Effector memory CD4-positive, alpha-beta T cell (primary cell): ENCODE results near the gene ALDH1L1.
"Not testable (repeated sequence)": the region's sequence is repeated elsewhere in the genome, so short reads cannot be mapped to it uniquely, and the experiment has no call there.

Source experiments
- DNase-seq, 3 donors: peaks; one replicate each; pipeline ENCODE4 v3.0.0-alpha.2; 2020
- H3K27ac ChIP-seq: 2 replicates; pipeline ENCODE4 v1.7.0; 2013; ENCODE audit warnings: mild to moderate bottlenecking, low read length, moderate library complexity; ENCODE audit not compliant: insufficient read depth, poor library complexity, severe bottlenecking
- H3K27me3 ChIP-seq: replicated peaks from 2 replicates; pipeline ENCODE4 v1.7.0; 2013; ENCODE audit warnings: mild to moderate bottlenecking, low read length; ENCODE audit not compliant: insufficient read depth, control insufficient read depth, poor library complexity, severe bottlenecking
- H3K36me3 ChIP-seq: 2 replicates; pipeline ENCODE4 v1.7.0; 2013; ENCODE audit warnings: mild to moderate bottlenecking, low read length, moderate library complexity; ENCODE audit not compliant: control insufficient read depth, insufficient read depth
- H3K4me1 ChIP-seq: 2 replicates; pipeline ENCODE4 v1.7.0; 2013; ENCODE audit warnings: low read length, mild to moderate bottlenecking; ENCODE audit not compliant: control insufficient read depth, insufficient read depth, poor library complexity, severe bottlenecking
- H3K4me3 ChIP-seq: 2 replicates; pipeline ENCODE4 v1.7.0; 2013; ENCODE audit warnings: low read length, low read depth, mild to moderate bottlenecking; ENCODE audit not compliant: insufficient read depth, poor library complexity, severe bottlenecking
- H3K9me3 ChIP-seq: 2 replicates; pipeline ENCODE4 v1.7.0; 2013; ENCODE audit warnings: mild to moderate bottlenecking, low read length, moderate library complexity; ENCODE audit not compliant: control insufficient read depth

Gene ALDH1L1

DNA sequence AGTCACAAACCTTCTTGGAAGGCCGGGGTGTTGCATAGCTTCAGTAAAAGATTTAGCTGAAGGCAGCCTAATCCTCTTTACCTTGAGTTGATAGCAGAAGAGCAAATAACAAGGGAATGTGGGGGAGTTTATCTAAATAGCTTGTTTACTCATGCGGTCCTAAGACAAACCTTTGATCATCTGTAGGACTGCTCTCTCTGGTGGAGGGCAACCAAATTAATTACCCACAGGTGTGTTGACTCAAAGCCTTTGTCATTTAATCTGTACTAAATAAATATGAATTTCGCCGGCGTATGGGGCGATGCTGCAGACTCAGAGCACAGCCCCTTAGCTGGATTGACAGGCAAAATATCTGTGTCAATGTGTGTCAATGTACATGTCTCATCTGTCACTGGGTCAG lies 113.7 kb downstream of the ALDH1L1 start:
- not testable (repeated sequence) for H3K27me3 ChIP-seq, DNase-seq, H3K4me3 ChIP-seq, H3K36me3 ChIP-seq, H3K4me1 ChIP-seq, H3K27ac ChIP-seq, H3K9me3 ChIP-seq

DNA sequence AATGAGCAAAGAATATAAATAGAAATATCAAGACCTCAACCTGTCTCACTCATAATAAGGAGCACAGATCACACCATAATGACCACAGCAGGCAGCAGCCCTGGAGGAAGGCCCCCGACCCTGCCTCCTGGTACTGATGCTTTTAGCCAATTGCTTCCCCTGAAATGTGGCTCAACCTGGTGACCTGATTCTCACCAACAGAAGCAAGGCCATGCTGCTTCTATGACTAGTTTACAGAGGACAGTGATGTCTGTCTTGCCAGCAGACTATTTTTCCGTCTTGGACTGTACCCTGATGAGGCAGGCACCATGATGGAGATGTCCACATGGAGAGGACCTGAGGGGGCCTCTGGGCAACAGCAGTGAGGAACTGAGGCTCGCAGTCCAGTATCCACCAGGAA lies 114.5 kb downstream of the ALDH1L1 start:
- H3K4me3 ChIP-seq = no peak overlapping the region
- no peaks in the 10 kb centered on the region for H3K27me3 ChIP-seq
- H3K4me1 ChIP-seq = no peaks in the 10 kb centered on the region
- no peaks in the 10 kb centered on the region for H3K9me3 ChIP-seq
- H3K27ac ChIP-seq = no peak overlapping the region
- DNase-seq = no peak
- H3K36me3 ChIP-seq = peaks cover 3% of the 10 kb centered on the region

DNA sequence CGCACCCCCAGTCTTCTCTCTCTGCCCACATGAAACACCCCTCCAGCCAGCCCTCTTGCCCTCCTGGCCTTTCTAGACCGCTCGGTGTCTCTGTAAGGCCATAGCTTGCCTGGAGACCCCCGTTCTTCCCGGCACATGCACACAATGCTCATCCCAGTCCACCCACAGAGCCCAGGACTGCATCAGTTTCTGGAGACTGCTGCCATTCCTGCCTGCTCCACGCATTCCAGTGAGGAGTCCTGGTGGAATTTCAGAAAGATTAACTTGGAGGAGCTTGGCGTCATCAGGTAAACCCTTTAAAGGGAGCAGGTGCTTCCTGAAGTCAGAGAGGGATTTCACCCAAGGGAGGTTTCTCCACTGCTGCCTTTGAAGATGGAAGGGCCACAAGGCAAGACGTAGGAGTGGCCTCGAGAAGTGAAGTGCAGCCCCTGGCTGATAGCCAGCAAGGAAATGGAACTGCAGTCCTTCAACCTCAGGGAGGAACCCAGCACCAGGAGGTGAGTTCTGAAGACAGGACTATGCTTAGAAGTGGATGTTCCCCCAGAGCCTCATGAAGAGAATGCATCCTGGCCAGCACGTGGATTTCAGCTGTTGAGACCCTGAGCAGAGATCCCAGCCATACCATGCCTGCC lies 115.6 kb downstream of the ALDH1L1 start:
- no peak for DNase-seq

DNA sequence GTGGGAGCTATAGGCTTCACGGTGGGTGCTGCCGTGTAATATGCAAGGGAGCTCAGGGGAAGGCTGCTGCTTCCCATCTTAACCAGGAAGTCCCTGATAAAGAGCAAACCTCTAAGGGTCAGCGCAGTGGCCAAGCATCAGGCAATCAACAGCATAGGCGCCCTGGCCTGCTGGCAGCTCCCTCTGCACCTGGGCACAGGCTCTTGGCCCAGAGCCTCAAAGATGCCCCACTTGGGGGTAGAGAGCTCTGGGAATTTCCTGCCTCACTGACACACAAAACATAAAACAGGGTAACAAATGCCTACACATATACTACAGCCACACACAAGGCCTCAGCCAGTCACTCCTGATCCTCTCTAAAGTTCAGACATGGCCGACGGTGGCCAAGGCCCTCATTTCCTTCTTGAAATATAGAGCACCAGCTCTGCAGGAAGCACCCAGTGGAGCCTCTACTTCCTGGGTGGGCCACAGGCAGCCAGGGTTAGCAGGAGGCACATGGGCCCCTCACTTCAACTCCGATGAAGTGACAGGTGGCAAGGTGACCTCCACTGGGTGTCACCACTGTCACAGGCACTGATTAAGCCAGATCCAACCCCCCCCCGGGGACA lies 116.9 kb downstream of the ALDH1L1 start:
- Histone ChIP-seq H3K27me3 (no peaks in the 10 kb centered on the region), H3K36me3 (peaks cover 3% of the 10 kb centered on the region), H3K4me1 (no peaks in the 10 kb centered on the region), H3K9me3 (no peaks in the 10 kb centered on the region), H3K4me3 (no peak overlapping the region), H3K27ac (no peak overlapping the region)
- no peak for DNase-seq

More for the DNA sequence above, 115.6 kb downstream of the ALDH1L1 start:
- Histone ChIP-seq H3K27me3 (no peaks in the 10 kb centered on the region), H3K27ac (no peak overlapping the region), H3K36me3 (peaks cover 3% of the 10 kb centered on the region), H3K9me3 (no peaks in the 10 kb centered on the region), H3K4me3 (no peak overlapping the region), H3K4me1 (no peaks in the 10 kb centered on the region)

DNA sequence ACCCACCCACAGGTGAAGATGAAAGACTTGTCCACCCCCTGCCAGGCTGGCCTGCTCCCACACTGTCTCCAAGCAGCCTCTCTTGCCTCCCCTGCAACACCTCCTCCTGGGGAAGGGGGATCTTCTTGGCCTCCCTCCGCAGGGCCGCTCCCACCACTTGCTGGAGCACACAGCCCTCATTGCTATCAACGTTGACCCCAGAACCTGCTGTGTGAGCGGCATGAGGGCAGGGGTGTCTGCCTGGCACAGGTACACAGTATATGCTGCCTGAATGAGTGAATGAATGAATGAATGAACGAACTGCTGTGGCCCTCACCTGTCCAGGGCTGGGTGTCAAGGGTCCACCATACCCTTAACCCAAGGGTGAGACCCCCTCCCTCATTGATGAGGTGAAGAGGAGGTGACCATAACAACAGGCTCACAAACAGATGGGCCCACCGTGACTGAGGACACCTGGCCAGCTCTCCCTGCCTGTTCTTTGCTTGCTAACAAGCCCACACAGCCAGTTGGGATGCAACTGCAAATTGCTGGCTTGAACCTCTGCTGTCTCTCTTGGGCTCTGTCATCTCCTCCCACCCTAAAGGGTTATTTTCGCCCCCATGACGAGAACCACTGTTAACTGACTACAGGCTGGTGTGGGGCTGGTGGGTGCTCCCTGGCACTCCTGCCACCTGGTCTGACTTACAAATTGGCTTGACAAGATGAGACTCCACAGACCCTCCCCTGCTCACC lies 118.9 kb downstream of the ALDH1L1 start:
- H3K4me1 ChIP-seq = no peaks in the 10 kb centered on the region
- H3K36me3 ChIP-seq = peaks cover 3% of the 10 kb centered on the region
- no peaks in the 10 kb centered on the region for H3K27me3 ChIP-seq
- H3K4me3 ChIP-seq = no peak overlapping the region
- DNase-seq = no peak
- no peak overlapping the region for H3K27ac ChIP-seq
- H3K9me3 ChIP-seq = no peaks in the 10 kb centered on the region

DNA sequence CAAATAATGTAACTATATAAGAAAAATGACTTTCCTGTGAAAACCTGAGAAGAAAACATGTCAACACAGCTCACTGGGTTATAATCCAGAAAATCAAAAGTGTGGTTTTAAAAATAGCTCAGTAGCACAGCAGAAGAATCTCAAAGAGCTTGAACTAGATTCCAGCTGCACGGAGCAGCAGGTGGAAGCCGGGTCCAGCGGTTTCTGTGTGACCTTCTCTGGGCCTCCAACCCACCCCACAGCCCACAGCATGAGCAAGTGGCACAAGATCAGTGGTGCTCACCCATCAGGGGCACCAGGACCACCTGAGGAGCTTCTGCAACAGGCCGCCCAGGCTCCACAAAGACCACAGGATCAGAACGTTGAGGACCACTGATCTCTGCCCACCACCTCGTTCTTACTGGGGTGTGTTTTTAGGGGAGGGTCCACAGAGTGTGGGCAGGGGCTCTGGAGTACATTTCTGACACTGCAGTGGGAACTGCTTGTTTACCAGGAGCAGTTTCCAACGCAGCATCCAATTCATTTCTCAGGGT lies 119.7 kb downstream of the ALDH1L1 start:
- no peaks in the 10 kb centered on the region for H3K4me1 ChIP-seq
- H3K9me3 ChIP-seq = no peaks in the 10 kb centered on the region
- H3K36me3 ChIP-seq = peaks cover 2% of the 10 kb centered on the region
- H3K27ac ChIP-seq = no peak overlapping the region
- H3K4me3 ChIP-seq = no peak overlapping the region
- H3K27me3 ChIP-seq = no peaks in the 10 kb centered on the region
- DNase-seq = no peak

DNA sequence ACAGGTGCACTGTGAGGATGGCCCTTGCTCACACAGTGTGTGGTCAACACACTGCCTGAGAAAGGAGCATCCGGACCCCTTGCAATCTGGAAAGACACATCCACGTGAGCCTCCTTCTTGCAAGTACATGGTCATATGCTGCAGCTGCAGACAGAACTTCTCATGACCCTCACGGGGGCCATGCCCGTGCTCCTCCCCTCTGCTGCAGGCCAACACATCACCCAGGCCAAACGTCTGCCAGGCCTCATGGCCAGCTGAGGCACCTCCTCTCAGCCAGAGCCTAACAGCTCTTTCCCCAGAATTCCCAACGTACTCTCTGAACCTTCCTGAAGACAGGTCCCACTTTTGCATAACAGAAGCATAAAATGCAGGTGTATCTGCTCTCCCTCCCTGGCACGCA lies 121.7 kb downstream of the ALDH1L1 start:
- H3K27ac ChIP-seq = no peak overlapping the region

DNA sequence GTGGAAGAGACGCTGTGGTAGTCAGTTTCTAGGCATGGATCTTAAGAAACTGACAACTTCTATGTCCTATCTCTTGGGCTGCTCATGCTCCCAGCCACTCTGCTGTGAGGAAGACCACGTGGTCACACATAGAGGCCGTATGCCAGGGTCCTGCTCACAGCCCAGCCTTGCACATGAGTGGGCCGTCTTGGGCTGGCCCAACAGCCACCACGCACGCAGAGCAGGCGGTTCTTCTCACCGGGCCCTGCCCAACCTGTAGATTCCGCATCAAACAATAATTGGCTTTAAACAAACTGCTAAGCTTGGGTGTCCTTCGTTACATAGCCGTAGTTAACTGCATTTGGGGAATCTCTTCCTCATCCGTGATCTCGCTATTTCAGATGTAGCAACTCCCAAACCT lies 122.5 kb downstream of the ALDH1L1 start:
- DNase-seq = no peak
- H3K36me3 ChIP-seq = peaks cover 4% of the 10 kb centered on the region
- no peaks in the 10 kb centered on the region for H3K27me3 ChIP-seq
- H3K9me3 ChIP-seq = no peaks in the 10 kb centered on the region
- no peak overlapping the region for H3K4me3 ChIP-seq
- H3K27ac ChIP-seq = no peak overlapping the region
- no peaks in the 10 kb centered on the region for H3K4me1 ChIP-seq

More for the DNA sequence above, 121.7 kb downstream of the ALDH1L1 start:
- H3K9me3 ChIP-seq = no peaks in the 10 kb centered on the region
- no peak for DNase-seq
- no peak overlapping the region for H3K4me3 ChIP-seq
- H3K4me1 ChIP-seq = no peaks in the 10 kb centered on the region
- peaks cover 4% of the 10 kb centered on the region for H3K36me3 ChIP-seq
- H3K27me3 ChIP-seq = no peaks in the 10 kb centered on the region

DNA sequence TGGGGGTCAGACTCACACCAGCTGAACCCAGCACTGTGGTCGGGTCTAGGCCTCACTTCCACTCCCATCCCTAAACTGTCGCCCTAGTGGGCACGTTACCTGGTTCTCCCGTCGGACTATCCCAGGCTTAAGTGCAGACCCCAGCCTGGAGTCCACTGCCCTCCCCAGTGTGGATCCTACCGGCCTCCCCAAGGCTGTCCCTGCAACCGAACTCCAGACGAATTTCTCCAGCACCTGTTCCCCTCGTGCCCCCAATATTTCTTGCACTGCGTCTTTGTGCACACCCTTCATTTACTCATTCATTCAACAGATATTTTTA lies 122.9 kb downstream of the ALDH1L1 start:
- H3K27ac ChIP-seq = no peak overlapping the region
- peaks cover 4% of the 10 kb centered on the region for H3K36me3 ChIP-seq
- no peak overlapping the region for H3K4me3 ChIP-seq
- no peaks in the 10 kb centered on the region for H3K9me3 ChIP-seq
- no peaks in the 10 kb centered on the region for H3K4me1 ChIP-seq
- no peaks in the 10 kb centered on the region for H3K27me3 ChIP-seq
- no peak for DNase-seq
